ENCODE results near the gene ZNF189.

- TF ChIP-seq CTCF (IDR thresholded peaks at IDR 0.05) (no peak), POLR2AphosphoS5 (IDR thresholded peaks at IDR 0.05) (no peak), EP300 (IDR thresholded peaks at IDR 0.05) (no peak)
Observed at GRCh38 chr9:101450931-101451330, 52.3 kb downstream of the ZNF189 start.

All from suprapubic skin (tissue), 4 donors.